Smooth muscle cell (in vitro differentiated cells): ENCODE measurements around the gene MPRIP. TPM values are rescaled to one million over a fixed set of nuclear protein-coding genes. Genes with fewer than 3 reads are reported as not detected.

Experiments used
- DNase-seq: peaks from one replicate; lab custom pipeline; 2025; ENCODE audit not compliant: unreplicated experiment; lab: John Stamatoyannopoulos, UW
- H2AFZ ChIP-seq: fragments of 200-600 bp; sonication (generic); 2 replicates; pipeline ENCODE4 v1.6.0; 2016; ENCODE audit warnings: antibody characterized with exemption, low read depth, mild to moderate bottlenecking
- H3F3A ChIP-seq: fragments of 200-600 bp; sonication (generic); 2 replicates; pipeline ENCODE4 v1.6.0; 2017; ENCODE audit warnings: antibody characterized with exemption, low read depth
- H3K27ac ChIP-seq: fragments of 200-600 bp; sonication (generic); 2 replicates; pipeline ENCODE4 v1.5.1; 2016; ENCODE audit warnings: low read depth, mild to moderate bottlenecking
- H3K27me3 ChIP-seq: fragments of 200-600 bp; sonication (generic); 2 replicates; pipeline ENCODE4 v1.6.1; 2016; ENCODE audit warnings: low read depth, mild to moderate bottlenecking
- H3K36me3 ChIP-seq: fragments of 200-600 bp; sonication (generic); 2 replicates; pipeline ENCODE4 v1.5.1; 2016; ENCODE audit warnings: low read depth
- H3K4me1 ChIP-seq: fragments of 200-600 bp; sonication (generic); 2 replicates; pipeline ENCODE4 v1.5.1; 2016; ENCODE audit warnings: low read depth
- H3K4me2 ChIP-seq: fragments of 200-600 bp; sonication (generic); 2 replicates; pipeline ENCODE4 v1.6.0; 2016; ENCODE audit warnings: mild to moderate bottlenecking
- H3K4me3 ChIP-seq: fragments of 200-600 bp; sonication (generic); 2 replicates; pipeline ENCODE4 v1.5.1; 2016; ENCODE audit warnings: mild to moderate bottlenecking
- H3K79me2 ChIP-seq: fragments of 200-600 bp; sonication (generic); 2 replicates; pipeline ENCODE4 v1.6.0; 2016; ENCODE audit warnings: low read depth, mild to moderate bottlenecking
- H3K9ac ChIP-seq: fragments of 200-600 bp; sonication (generic); 2 replicates; pipeline ENCODE4 v1.6.0; 2016; ENCODE audit warnings: low read depth
- H3K9me3 ChIP-seq: fragments of 200-600 bp; sonication (generic); replicated peaks from 2 replicates; pipeline ENCODE4 v1.5.1; 2016; ENCODE audit warnings: low read depth
- H4K20me1 ChIP-seq: fragments of 200-600 bp; sonication (generic); 2 replicates; pipeline ENCODE4 v1.6.0; 2016; ENCODE audit warnings: low read depth
- CTCF ChIP-seq: fragments of 200-600 bp; sonication (generic); IDR thresholded peaks from 2 replicates; pipeline ENCODE4 v1.5.1; 2017; ENCODE audit warnings: borderline replicate concordance, mild to moderate bottlenecking, antibody characterized with exemption; ENCODE audit not compliant: insufficient read depth, poor library complexity, severe bottlenecking
- WGBS: methylation state at CpG from one replicate; pipeline ENCODE4 v1.1.7; 2016; ENCODE audit warnings: low lambda C conversion rate; 5-methylcytosine and 5-hydroxymethylcytosine counted together
- polyA plus RNA-seq: library from polyadenylated mRNA; unstranded; fragments of >200 nt; fragmentation: Nextera tagmentation; extraction: Ambion mirVana; gene quantifications from 2 replicates; pipeline ENCODE4 v1.2.1, GENCODE V29; 2016
- total RNA-seq: library from RNA; depleted of rRNA; stranded (reverse); fragments of >200 nt; gene quantifications from 2 replicates; pipeline ENCODE4 v1.2.3, GENCODE V29; 2014

MPRIP gene
- total and polyA plus RNA-seq, 2 experiments from 2014 or later, result 58.8 to 69.3 TPM

GRCh38 chr17:17153709-17154108, 111.5 kb downstream of the MPRIP start:
- no peak for DNase-seq
- H3K4me2 ChIP-seq, result no peak overlapping the region
- H2AFZ ChIP-seq, result no peak overlapping the region
- peaks cover 4% of the 10 kb centered on the region for H3K4me1 ChIP-seq
- no peak for TF ChIP-seq CTCF
- H3F3A ChIP-seq, result no peaks in the 10 kb centered on the region
- H3K79me2 ChIP-seq, result no peaks in the 10 kb centered on the region
- WGBS, result over 99% methylated on average over 6 of the region's 7 CpGs
- no peaks in the 10 kb centered on the region for H3K27me3 ChIP-seq
- no peaks in the 10 kb centered on the region for H3K9me3 ChIP-seq
- no peak overlapping the region for H3K4me3 ChIP-seq
- H3K27ac ChIP-seq, result no peak overlapping the region
- H3K9ac ChIP-seq, result no peak overlapping the region
- H4K20me1 ChIP-seq, result peaks cover 72% of the 10 kb centered on the region
- peaks cover 5% of the 10 kb centered on the region for H3K36me3 ChIP-seq

GRCh38 chr17:17154556-17154955, 112.3 kb downstream of the MPRIP start:
- H3K27ac ChIP-seq, result no peak overlapping the region
- peaks cover 67% of the 10 kb centered on the region for H4K20me1 ChIP-seq
- no peaks in the 10 kb centered on the region for H3K9me3 ChIP-seq
- H3K27me3 ChIP-seq, result no peaks in the 10 kb centered on the region
- H2AFZ ChIP-seq, result no peak overlapping the region
- H3K79me2 ChIP-seq, result no peaks in the 10 kb centered on the region
- H3F3A ChIP-seq, result no peaks in the 10 kb centered on the region
- WGBS, result 96% methylated on average over 5 of the region's 5 CpGs
- H3K4me3 ChIP-seq, result no peak overlapping the region
- H3K9ac ChIP-seq, result no peak overlapping the region
- DNase-seq, result no peak
- peaks cover 4% of the 10 kb centered on the region for H3K4me1 ChIP-seq
- TF ChIP-seq CTCF, result no peak
- no peak overlapping the region for H3K4me2 ChIP-seq
- peaks cover 5% of the 10 kb centered on the region for H3K36me3 ChIP-seq

GRCh38 chr17:17154981-17155380, 112.7 kb downstream of the MPRIP start:
- H3K27me3 ChIP-seq, result no peaks in the 10 kb centered on the region
- H3K79me2 ChIP-seq, result no peaks in the 10 kb centered on the region
- no peak overlapping the region for H3K4me2 ChIP-seq
- H2AFZ ChIP-seq, result no peak overlapping the region
- H3F3A ChIP-seq, result no peaks in the 10 kb centered on the region
- 94% methylated on average over 8 of the region's 8 CpGs for WGBS
- H3K27ac ChIP-seq, result no peak overlapping the region
- H3K9ac ChIP-seq, result no peak overlapping the region
- TF ChIP-seq CTCF, result no peak
- H3K9me3 ChIP-seq, result no peaks in the 10 kb centered on the region
- peaks cover 5% of the 10 kb centered on the region for H3K36me3 ChIP-seq
- H3K4me3 ChIP-seq, result no peak overlapping the region
- no peak for DNase-seq
- H4K20me1 ChIP-seq, result peaks cover 66% of the 10 kb centered on the region
- H3K4me1 ChIP-seq, result peaks cover 4% of the 10 kb centered on the region

GRCh38 chr17:17155568-17155967, 113.3 kb downstream of the MPRIP start:
- 97% methylated on average over 3 of the region's 3 CpGs for WGBS
- Histone ChIP-seq H2AFZ (no peak overlapping the region), H3K79me2 (no peaks in the 10 kb centered on the region), H3K4me2 (no peak overlapping the region), H3K27ac (no peak overlapping the region), H3K9ac (no peak overlapping the region), H3F3A (no peaks in the 10 kb centered on the region), H3K4me1 (peaks cover 4% of the 10 kb centered on the region), H3K27me3 (no peaks in the 10 kb centered on the region), H3K36me3 (peaks cover 5% of the 10 kb centered on the region), H4K20me1 (peaks cover 60% of the 10 kb centered on the region), H3K4me3 (no peak overlapping the region), H3K9me3 (no peaks in the 10 kb centered on the region)
- DNase-seq, result no peak
- TF ChIP-seq CTCF, result no peak
